Airway epithelial cell (primary cell): ENCODE results near the gene CDH20. TPM values are rescaled to one million over a fixed set of nuclear protein-coding genes. Genes with fewer than 3 reads are reported as not detected.

Experiments used
- total RNA-seq: library from RNA; depleted of rRNA; stranded (reverse); fragments of >200 nt; gene quantifications from 2 replicates; pipeline ENCODE4 v1.2.3, GENCODE V29; 2015

CDH20 gene
- not detected in 2 replicates for total RNA-seq

DNA sequence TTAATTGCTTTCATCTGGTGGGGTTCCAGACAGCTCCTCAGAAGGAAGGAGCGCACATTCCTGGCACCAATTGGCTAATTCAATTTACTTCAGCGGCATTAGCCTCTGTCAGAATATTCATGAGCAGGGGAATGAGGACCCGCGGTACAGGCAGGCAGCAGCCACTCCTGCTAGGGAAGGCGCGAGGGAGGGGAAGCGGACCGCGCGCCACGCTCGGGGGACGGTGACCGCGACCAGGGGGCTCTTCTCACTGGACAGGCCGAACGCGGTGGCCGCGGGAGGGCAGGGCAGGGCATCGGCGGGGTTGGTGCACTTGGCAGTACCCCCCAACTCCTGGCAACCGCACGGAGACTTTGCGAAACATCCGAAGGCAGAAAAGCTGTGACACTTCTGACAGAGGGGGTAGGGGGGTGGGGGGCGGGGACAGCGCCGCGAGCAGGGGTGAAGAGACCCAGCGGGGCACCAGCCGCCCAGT, at the start of gene CDH20:
TSS of gene CDH20 (plus strand) at position 160 of the 475 bp plus-strand sequence.

